Measurements from ENCODE around the gene CRELD2.

DNA sequence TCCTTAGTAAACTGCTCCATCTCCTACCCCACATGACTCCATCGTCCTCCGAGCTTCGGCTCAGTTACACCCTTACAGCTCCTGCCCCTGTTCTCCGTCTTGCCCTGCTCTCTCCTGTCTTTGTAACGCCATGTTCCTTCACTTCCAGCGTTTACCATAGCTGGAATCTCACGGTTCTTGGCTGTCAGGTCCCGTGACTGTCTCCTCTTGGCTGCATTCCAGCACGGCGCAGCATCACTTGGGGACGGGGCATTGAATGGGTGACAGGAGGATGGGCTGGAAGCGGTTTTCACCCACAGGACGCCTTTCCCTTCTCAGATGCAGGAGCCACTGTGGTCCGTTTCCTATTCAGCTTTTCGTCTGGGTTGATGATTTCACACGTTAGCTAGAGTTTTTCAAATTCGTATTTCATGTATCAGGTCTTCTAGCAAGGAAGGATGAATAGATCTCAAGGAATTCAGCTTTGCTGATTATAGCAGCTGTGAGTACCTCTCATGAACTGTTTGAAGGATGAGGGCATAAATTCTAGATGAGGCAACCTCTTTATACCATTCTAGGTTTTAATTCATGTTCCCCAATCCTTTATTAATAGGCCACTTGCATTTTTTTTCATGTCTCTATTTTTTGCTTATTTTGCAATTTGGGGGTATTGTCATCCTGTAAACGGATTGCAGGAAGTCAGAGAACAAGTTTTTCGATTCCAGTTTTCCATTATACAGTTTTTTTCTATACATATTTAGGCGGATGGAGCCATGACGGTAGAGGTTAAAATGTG lies 35.7 kb upstream of the CRELD2 start:
- TF ChIP-seq POLR2A (IDR thresholded peaks at IDR 0.05): no peak
- TF ChIP-seq, protein P1, sequence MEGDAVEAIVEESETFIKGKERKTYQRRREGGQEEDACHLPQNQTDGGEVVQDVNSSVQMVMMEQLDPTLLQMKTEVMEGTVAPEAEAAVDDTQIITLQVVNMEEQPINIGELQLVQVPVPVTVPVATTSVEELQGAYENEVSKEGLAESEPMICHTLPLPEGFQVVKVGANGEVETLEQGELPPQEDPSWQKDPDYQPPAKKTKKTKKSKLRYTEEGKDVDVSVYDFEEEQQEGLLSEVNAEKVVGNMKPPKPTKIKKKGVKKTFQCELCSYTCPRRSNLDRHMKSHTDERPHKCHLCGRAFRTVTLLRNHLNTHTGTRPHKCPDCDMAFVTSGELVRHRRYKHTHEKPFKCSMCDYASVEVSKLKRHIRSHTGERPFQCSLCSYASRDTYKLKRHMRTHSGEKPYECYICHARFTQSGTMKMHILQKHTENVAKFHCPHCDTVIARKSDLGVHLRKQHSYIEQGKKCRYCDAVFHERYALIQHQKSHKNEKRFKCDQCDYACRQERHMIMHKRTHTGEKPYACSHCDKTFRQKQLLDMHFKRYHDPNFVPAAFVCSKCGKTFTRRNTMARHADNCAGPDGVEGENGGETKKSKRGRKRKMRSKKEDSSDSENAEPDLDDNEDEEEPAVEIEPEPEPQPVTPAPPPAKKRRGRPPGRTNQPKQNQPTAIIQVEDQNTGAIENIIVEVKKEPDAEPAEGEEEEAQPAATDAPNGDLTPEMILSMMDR (IDR thresholded peaks at IDR 0.05): no peak

All from thyroid gland (tissue), 4 donors.